Endodermal cell (in vitro differentiated cells): ENCODE measurements around the gene ABLIM3. TPM values are rescaled to one million over a fixed set of nuclear protein-coding genes. Genes with fewer than 3 reads are reported as not detected.

Experiments
- DNase-seq: peaks from one replicate; pipeline ENCODE4 v3.0.0-alpha.2; 2017
- H3K27ac ChIP-seq: 2 replicates; pipeline ENCODE4 v1.5.1; 2013; ENCODE audit warnings: mild to moderate bottlenecking, low read depth, low read length, moderate library complexity
- H3K27me3 ChIP-seq: 2 replicates; pipeline ENCODE4 v1.6.1; 2013; ENCODE audit warnings: mild to moderate bottlenecking, low read length, moderate library complexity; ENCODE audit not compliant: insufficient read depth, control insufficient read depth, poor library complexity, severe bottlenecking
- H3K36me3 ChIP-seq: 2 replicates; pipeline ENCODE4 v1.7.0; 2013; ENCODE audit warnings: mild to moderate bottlenecking, low read length, moderate library complexity; ENCODE audit not compliant: control insufficient read depth, insufficient read depth
- H3K4me1 ChIP-seq: one replicate; pipeline ENCODE4 v1.7.0; 2013; ENCODE audit warnings: low read length; ENCODE audit not compliant: control insufficient read depth, insufficient read depth
- H3K4me3 ChIP-seq: 2 replicates; pipeline ENCODE4 v1.5.1; 2013; ENCODE audit warnings: mild to moderate bottlenecking, low read length, moderate library complexity
- H3K9ac ChIP-seq: 2 replicates; pipeline ENCODE4 v1.6.1; 2013; ENCODE audit warnings: mild to moderate bottlenecking, low read length, moderate library complexity; ENCODE audit not compliant: poor library complexity, severe bottlenecking; ENCODE audit errors: extremely low read depth
- H3K9me3 ChIP-seq: 2 replicates; pipeline ENCODE4 v1.6.1; 2013; ENCODE audit warnings: mild to moderate bottlenecking, low read length, moderate library complexity; ENCODE audit not compliant: control insufficient read depth
- H3K27ac Mint-ChIP-seq: 2 replicates; pipeline ENCODE4 v1.8.0; 2020; ENCODE audit warnings: mixed read lengths
- H3K27me3 Mint-ChIP-seq: 2 replicates; pipeline ENCODE4 v1.8.0; 2021; ENCODE audit warnings: mild to moderate bottlenecking, mixed read lengths; ENCODE audit not compliant: insufficient read depth
- H3K36me3 Mint-ChIP-seq: 2 replicates; pipeline ENCODE4 v1.8.0; 2020; ENCODE audit warnings: low read depth, mixed read lengths
- H3K4me1 Mint-ChIP-seq: 2 replicates; pipeline ENCODE4 v1.8.0; 2020; ENCODE audit warnings: mixed read lengths
- H3K4me3 Mint-ChIP-seq: 2 replicates; pipeline ENCODE4 v1.8.0; 2020; ENCODE audit warnings: mild to moderate bottlenecking, moderate library complexity, mixed read lengths
- H3K9me3 Mint-ChIP-seq: 2 replicates; pipeline ENCODE4 v1.8.0; 2020; ENCODE audit warnings: mild to moderate bottlenecking, mixed read lengths
- CTCF ChIP-seq: fragments of 200-600 bp; sonication (generic); conservative IDR thresholded peaks from 2 replicates; pipeline ENCODE4 v1.5.0; 2021; ENCODE audit warnings: antibody characterized with exemption, mild to moderate bottlenecking
- WGBS, 2 experiments: methylation state at CpG; one replicate each; pipeline versions ENCODE4 v1.1.5 to v1.1.7; 2013; ENCODE audit warnings: missing lambda C conversion rate in 2 of 2, mixed read lengths in 1 of 2; ENCODE audit not compliant: insufficient coverage in 1 of 2, insufficient read length in 1 of 2; 5-methylcytosine and 5-hydroxymethylcytosine counted together
- total RNA-seq, 2 donors: library from RNA; stranded (reverse); fragmentation: NEBNext Ultra II Directional in 1 of 2; extraction: Animal tissue kit (Norgen Biotek cat#: 25700) in 1 of 2; gene quantifications; 2 replicates in 1 of 2; 3 replicates in 1 of 2; pipeline ENCODE4 v1.2.1, GENCODE V29; 2021

Gene ABLIM3
- total RNA-seq, 2 donors from 2014 or later, result 0.24 to 0.66 TPM

GRCh38 chr5:149216496-149216895 is 75.2 kb downstream of the ABLIM3 start:
- no peaks in the 10 kb centered on the region for H3K36me3 ChIP-seq
- no peak overlapping the region for H3K4me3 ChIP-seq
- no peak overlapping the region for H3K9ac ChIP-seq
- Mint-ChIP-seq H3K4me3 (no peak overlapping the region), H3K27ac (no peak overlapping the region), H3K36me3 (no peaks in the 10 kb centered on the region), H3K27me3 (peaks cover 1% of the 10 kb centered on the region), H3K4me1 (peaks cover 5% of the 10 kb centered on the region), H3K9me3 (no peaks in the 10 kb centered on the region)
- no peak for DNase-seq
- no peaks in the 10 kb centered on the region for H3K4me1 ChIP-seq
- H3K27me3 ChIP-seq, result no peaks in the 10 kb centered on the region
- H3K27ac ChIP-seq, result no peak overlapping the region
- TF ChIP-seq CTCF, result no peak
- H3K9me3 ChIP-seq, result no peaks in the 10 kb centered on the region
- 96 to 100% methylated on average over 1 to 2 of the region's 2 CpGs for WGBS, 2 experiments

- H3K36me3 ChIP-seq, result no peaks in the 10 kb centered on the region
- no peak overlapping the region for H3K4me3 Mint-ChIP-seq
- H3K4me1 ChIP-seq, result no peaks in the 10 kb centered on the region
- H3K27me3 Mint-ChIP-seq, result peaks cover 1% of the 10 kb centered on the region
- no peak for TF ChIP-seq CTCF
- H3K4me1 Mint-ChIP-seq, result peaks cover 7% of the 10 kb centered on the region
- H3K27me3 ChIP-seq, result no peaks in the 10 kb centered on the region
- no peaks in the 10 kb centered on the region for H3K36me3 Mint-ChIP-seq
- no peaks in the 10 kb centered on the region for H3K9me3 Mint-ChIP-seq
- 73 to 74% methylated on average over 5 to 6 of the region's 6 CpGs for WGBS, 2 experiments
- no peak overlapping the region for H3K9ac ChIP-seq
- H3K4me3 ChIP-seq, result no peak overlapping the region
- H3K9me3 ChIP-seq, result no peaks in the 10 kb centered on the region
- DNase-seq, result no peak
- H3K27ac ChIP-seq, result no peak overlapping the region
- H3K27ac Mint-ChIP-seq, result no peak overlapping the region
These were observed 76.0 kb downstream of the ABLIM3 start for GRCh38 chr5:149217096-149217802.

GRCh38 chr5:149217803-149218155 is 76.5 kb downstream of the ABLIM3 start:
- Mint-ChIP-seq H3K9me3 (no peaks in the 10 kb centered on the region), H3K27ac (no peak overlapping the region), H3K4me3 (no peak overlapping the region), H3K4me1 (peaks cover 7% of the 10 kb centered on the region), H3K27me3 (peaks cover 1% of the 10 kb centered on the region), H3K36me3 (no peaks in the 10 kb centered on the region)
- Histone ChIP-seq H3K36me3 (no peaks in the 10 kb centered on the region), H3K27me3 (no peaks in the 10 kb centered on the region), H3K27ac (no peak overlapping the region), H3K9me3 (no peaks in the 10 kb centered on the region), H3K4me1 (no peaks in the 10 kb centered on the region), H3K4me3 (no peak overlapping the region), H3K9ac (no peak overlapping the region)
- WGBS, 2 experiments, result 90 to 94% methylated on average over 2 to 3 of the region's 3 CpGs
- no peak for TF ChIP-seq CTCF
- no peak for DNase-seq
